Kidney (tissue), 14 donors: ENCODE measurements around the gene GDPD4. TPM values are rescaled to one million over a fixed set of nuclear protein-coding genes. Genes with fewer than 3 reads are reported as not detected.

Source experiments
- DNase-seq, 5 donors: peaks; one replicate each; pipeline ENCODE4 v3.0.0-alpha.2; 2013 to 2020
- FAIRE-seq: peaks from 2 replicates; lab custom pipeline; 2012; peaks lifted over from hg19 to GRCh38; lab: Jason Lieb, UNC
- H3K27ac ChIP-seq, 2 donors: one replicate each; pipeline ENCODE4 v1.7.0; 2013; ENCODE audit warnings: low read depth in 2 of 2, low read length in 2 of 2, inconsistent platforms in 1 of 2
- H3K27me3 ChIP-seq: one replicate; pipeline ENCODE4 v1.7.1; 2013; ENCODE audit warnings: low read length, inconsistent platforms; ENCODE audit not compliant: control insufficient read depth, insufficient read depth
- H3K36me3 ChIP-seq, 3 donors: one replicate each; pipeline versions ENCODE4 v1.7.0 to v1.7.1; 2013; ENCODE audit warnings: low read length in 3 of 3, control low read depth in 1 of 3, inconsistent platforms in 1 of 3; ENCODE audit not compliant: insufficient read depth in 3 of 3, control insufficient read depth in 2 of 3
- H3K4me1 ChIP-seq, 3 donors: one replicate each; pipeline versions ENCODE4 v1.7.0 to v1.7.1; 2013; ENCODE audit warnings: low read length in 3 of 3, inconsistent platforms in 1 of 3, low read depth in 1 of 3; ENCODE audit not compliant: control insufficient read depth in 2 of 3, insufficient read depth in 2 of 3
- H3K4me3 ChIP-seq, 3 donors: one replicate each; pipeline versions ENCODE4 v1.7.0 to v1.8.1; 2013; ENCODE audit warnings: low read length in 3 of 3, control low read depth in 1 of 3, inconsistent platforms in 1 of 3
- H3K9ac ChIP-seq, 3 donors: one replicate each; pipeline versions ENCODE4 v1.7.0 to v1.7.1; 2013; ENCODE audit warnings: low read length in 3 of 3, control low read depth in 1 of 3, inconsistent platforms in 1 of 3
- H3K9me3 ChIP-seq, 3 donors: one replicate each; pipeline versions ENCODE4 v1.7.0 to v1.7.1; 2013; ENCODE audit warnings: low read length in 3 of 3, control low read depth in 1 of 3, inconsistent platforms in 1 of 3; ENCODE audit not compliant: control insufficient read depth in 2 of 3, insufficient read depth in 1 of 3
- intact Hi-C: fragments of 100-400 bp; cut with DNase I; formaldehyde crosslinking; loops from one replicate; pipeline ENCODE4 v1.11.1; 2022
- polyA plus RNA-seq: library from polyadenylated mRNA; stranded (reverse); fragments of 350-450 nt; fragmentation: Illumina TruSeq; extraction: RNeasy Lipid Tissue Mini Kit (QIAGEN cat#74804); gene quantifications from one replicate; pipeline ENCODE4 v1.2.3, GENCODE V29; 2014; ENCODE audit warnings: low read depth, low replicate concordance; ENCODE audit not compliant: insufficient read depth
- total RNA-seq: library from RNA; stranded (reverse); fragmentation: NEBNext Ultra II Directional; extraction: Animal tissue kit (Norgen Biotek cat#: 25700); gene quantifications from one replicate; pipeline ENCODE4 v1.2.1, GENCODE V29; 2021
- TF ChIP-seq, protein P1 (sequence below): IDR thresholded peaks from 3 replicates; pipeline ENCODE4 v1.5.1; 2012; ENCODE audit warnings: mild to moderate bottlenecking, moderate library complexity, borderline replicate concordance; ENCODE audit not compliant: insufficient read depth; ENCODE audit errors: extremely low read depth
- donor health status: control.
- donor health status: control.
- donor health status: control.
- donor health status: control.
- donor health status: control.
- donor health status: DM: yes; HTN: yes; CAD: no.
- donor health status: Normal renal cell carcinoma (clear cell type).

Gene GDPD4
- total and polyA plus RNA-seq, 2 donors from 2014 or later, result not detected

DNA sequence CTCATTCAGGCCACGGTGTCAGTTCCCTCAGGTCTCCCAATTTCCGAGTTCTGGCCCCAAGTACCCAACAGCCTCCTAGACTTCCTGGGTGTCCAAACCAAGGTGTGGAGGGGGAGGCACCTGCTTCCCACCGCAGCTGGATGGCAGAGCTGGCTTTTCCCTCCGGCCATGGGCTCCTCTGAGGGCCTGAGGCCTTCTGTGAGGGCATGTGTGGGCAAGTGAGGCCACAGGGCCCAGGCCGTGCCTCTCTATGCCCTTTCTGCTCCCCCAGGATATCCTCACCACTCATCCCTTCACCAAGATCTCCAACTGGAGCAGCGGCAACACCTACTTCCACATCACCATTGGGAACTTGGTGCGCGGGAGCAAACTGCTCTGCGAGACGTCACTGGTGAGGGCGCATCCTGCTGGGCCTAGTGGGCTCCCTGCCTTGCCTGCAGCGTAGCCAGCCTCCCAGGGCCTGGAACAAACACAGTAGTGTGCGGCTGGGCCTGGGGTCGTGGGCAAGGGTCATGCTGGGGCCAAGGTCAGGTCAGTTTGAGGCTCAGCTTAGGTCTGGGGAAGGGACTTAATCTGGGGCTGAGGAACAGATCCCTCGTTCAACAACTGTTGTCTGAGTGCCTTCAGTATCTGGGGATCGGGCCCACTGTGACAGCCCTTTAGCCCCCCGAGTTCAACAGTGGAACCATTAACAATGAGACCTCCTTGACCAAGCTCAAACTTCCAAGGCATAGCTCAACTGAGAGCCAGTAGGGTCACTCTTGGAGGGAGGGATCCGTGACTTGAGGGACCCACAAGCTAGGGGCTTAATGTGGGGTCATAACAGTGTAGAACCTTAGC lies 87.7 kb downstream of the GDPD4 start:
- Histone ChIP-seq H3K9me3 (no peaks in the 10 kb centered on the region), H3K4me1 (no peaks in the 10 kb centered on the region), H3K4me3 (no peak overlapping the region), H3K27ac (no peak overlapping the region), H3K36me3 (no peaks in the 10 kb centered on the region), H3K27me3 (no peaks in the 10 kb centered on the region), H3K9ac (no peak overlapping the region)
- TF ChIP-seq, protein P1, sequence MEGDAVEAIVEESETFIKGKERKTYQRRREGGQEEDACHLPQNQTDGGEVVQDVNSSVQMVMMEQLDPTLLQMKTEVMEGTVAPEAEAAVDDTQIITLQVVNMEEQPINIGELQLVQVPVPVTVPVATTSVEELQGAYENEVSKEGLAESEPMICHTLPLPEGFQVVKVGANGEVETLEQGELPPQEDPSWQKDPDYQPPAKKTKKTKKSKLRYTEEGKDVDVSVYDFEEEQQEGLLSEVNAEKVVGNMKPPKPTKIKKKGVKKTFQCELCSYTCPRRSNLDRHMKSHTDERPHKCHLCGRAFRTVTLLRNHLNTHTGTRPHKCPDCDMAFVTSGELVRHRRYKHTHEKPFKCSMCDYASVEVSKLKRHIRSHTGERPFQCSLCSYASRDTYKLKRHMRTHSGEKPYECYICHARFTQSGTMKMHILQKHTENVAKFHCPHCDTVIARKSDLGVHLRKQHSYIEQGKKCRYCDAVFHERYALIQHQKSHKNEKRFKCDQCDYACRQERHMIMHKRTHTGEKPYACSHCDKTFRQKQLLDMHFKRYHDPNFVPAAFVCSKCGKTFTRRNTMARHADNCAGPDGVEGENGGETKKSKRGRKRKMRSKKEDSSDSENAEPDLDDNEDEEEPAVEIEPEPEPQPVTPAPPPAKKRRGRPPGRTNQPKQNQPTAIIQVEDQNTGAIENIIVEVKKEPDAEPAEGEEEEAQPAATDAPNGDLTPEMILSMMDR, result no peak
- intact Hi-C loops, result no loop called here
- DNase-seq, result no peak
- no peak for FAIRE-seq

DNA sequence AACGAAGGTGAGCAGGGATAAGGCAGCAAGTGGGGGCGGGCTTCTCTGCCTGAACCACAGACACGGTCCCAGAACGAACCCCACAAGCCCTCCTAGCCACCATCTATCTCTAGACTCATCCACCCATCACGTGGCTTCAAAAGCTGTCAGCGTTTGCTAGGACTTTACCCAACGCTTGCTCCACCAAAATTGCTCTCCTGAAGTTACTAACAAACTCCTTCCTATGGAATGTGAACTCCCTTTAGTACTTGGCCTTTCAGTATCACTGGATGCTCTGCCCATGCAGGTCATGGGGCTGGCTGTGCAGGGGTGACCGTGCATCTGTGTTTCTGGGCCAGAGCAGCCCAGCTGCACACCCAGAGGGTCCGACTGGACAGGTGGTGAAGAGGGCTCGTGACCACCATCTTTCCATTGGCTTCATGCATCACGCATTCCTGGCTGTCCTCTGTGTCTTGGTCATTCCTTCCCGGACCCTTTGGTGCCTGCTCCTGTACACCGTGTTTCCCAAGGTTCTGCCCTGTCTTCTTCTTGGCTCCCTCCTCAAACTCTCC lies 88.4 kb downstream of the GDPD4 start:
- no peak overlapping the region for H3K4me3 ChIP-seq
- H3K36me3 ChIP-seq, result no peaks in the 10 kb centered on the region
- FAIRE-seq (no peak), DNase-seq (no peak)
- intact Hi-C loops, result no loop called here
- H3K4me1 ChIP-seq, result no peaks in the 10 kb centered on the region
- H3K27me3 ChIP-seq, result no peaks in the 10 kb centered on the region
- TF ChIP-seq, protein P1, result no peak
- H3K9ac ChIP-seq, result no peak overlapping the region
- no peaks in the 10 kb centered on the region for H3K9me3 ChIP-seq
- no peak overlapping the region for H3K27ac ChIP-seq

DNA sequence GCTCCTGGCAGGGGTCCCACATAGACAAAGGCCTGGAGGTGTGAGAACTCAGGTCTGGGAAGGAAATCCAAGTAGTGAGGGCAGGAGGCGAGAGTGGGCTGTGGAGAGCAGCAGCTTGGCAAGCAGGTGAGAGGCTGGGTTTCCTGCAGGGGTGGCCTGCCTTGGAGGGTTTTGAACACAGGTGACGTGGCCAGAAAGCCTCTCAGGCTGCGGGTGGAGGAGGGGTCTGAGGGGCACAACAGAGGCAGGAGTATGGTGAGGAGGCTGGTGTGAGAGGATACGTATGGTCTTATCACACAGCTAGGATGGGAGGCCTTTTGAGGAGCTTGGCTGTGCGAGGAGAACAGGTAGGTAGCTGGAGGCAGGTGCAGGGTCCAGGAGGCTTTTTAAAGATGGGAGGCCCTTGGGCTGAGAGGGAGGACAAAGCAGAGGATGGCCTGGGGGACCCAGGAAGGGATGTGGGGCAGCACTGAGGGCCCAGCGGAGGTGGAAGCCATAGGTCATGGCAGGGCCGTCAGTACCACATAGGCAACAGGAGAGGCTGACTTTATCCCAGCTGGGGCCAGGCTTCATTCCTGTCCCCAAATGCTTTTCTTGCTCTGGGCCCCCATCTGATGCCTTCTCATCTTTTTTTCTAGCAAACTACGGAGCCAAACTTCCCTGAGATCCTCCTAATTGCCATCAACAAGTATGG lies 89.0 kb downstream of the GDPD4 start:
- Histone ChIP-seq H3K4me1 (no peaks in the 10 kb centered on the region), H3K9me3 (no peaks in the 10 kb centered on the region), H3K9ac (no peak overlapping the region), H3K4me3 (no peak overlapping the region), H3K27me3 (no peaks in the 10 kb centered on the region), H3K36me3 (no peaks in the 10 kb centered on the region), H3K27ac (no peak overlapping the region)
- intact Hi-C loops, result no loop called here
- FAIRE-seq, result no peak
- no peak for DNase-seq
- TF ChIP-seq, protein P1, result no peak
